B cell (primary cell): Measurements from ENCODE around the gene C2orf92. TPM values are rescaled to one million over a fixed set of nuclear protein-coding genes. Genes with fewer than 3 reads are reported as not detected.

Experiments used
- ATAC-seq: fragments of 200-7000 bp; cut with Tn5 transposase; one replicate; pipeline ENCODE4 v1.10.0; 2021; ENCODE audit warnings: low read depth, mild to moderate bottlenecking, moderate number of reproducible peaks, moderate library complexity
- CTCF ChIA-PET: fragments of 350-600 bp; sonication (Branson Sonifier 250); formaldehyde crosslinking; loops from one replicate; lab custom pipeline; 2021; ENCODE audit warnings: antibody characterized with exemption, inconsistent platforms; lab: Charles Lee
- POLR2A ChIA-PET: fragments of 350-600 bp; sonication (Branson Sonifier 250); formaldehyde crosslinking; loops from one replicate; lab custom pipeline; 2021; ENCODE audit warnings: antibody characterized with exemption; lab: Charles Lee
- DNase-seq: peaks from one replicate; pipeline ENCODE4 v3.0.0; 2013
- H2AFZ ChIP-seq: 2 replicates; pipeline ENCODE4 v1.6.1; 2012; ENCODE audit warnings: mild to moderate bottlenecking, low read depth, low read length; ENCODE audit not compliant: insufficient read depth, poor library complexity, severe bottlenecking
- H3K27ac ChIP-seq, 2 donors: 1 replicate in 1 of 2; 2 replicates in 1 of 2; pipeline ENCODE4 v1.5.1; 2012 to 2013; ENCODE audit warnings: low read length in 2 of 2, mild to moderate bottlenecking in 2 of 2, moderate library complexity in 1 of 2
- H3K27me3 ChIP-seq, 4 experiments: fragments of 200-600 bp in 1 of 4; sonication (generic) in 1 of 4; replicated peaks in 1 of 4; 1 replicate in 2 of 4; 2 replicates in 2 of 4; pipeline versions ENCODE4 v1.6.1 to v1.7.0; 2013 to 2016; ENCODE audit warnings: low read length in 3 of 4, mild to moderate bottlenecking in 2 of 4, mixed read lengths in 1 of 4, moderate library complexity in 1 of 4; ENCODE audit not compliant: insufficient read depth in 4 of 4, control insufficient read depth in 3 of 4; ENCODE audit errors: control extremely low read depth in 1 of 4
- H3K36me3 ChIP-seq, 2 experiments: replicated peaks in 1 of 2; 1 replicate in 1 of 2; 2 replicates in 1 of 2; pipeline versions ENCODE4 v1.6.1 to v1.7.1; 2013; ENCODE audit warnings: low read length in 1 of 2; ENCODE audit not compliant: insufficient read depth in 2 of 2, control insufficient read depth in 1 of 2; ENCODE audit errors: control extremely low read depth in 1 of 2, extremely low read depth in 1 of 2
- H3K4me1 ChIP-seq, 2 donors: fragments of 200-600 bp in 1 of 2; sonication (generic) in 1 of 2; 1 replicate in 1 of 2; 2 replicates in 1 of 2; pipeline versions ENCODE4 v1.5.1 to v1.6.1; 2013 to 2017; ENCODE audit warnings: low read length in 2 of 2; ENCODE audit not compliant: control insufficient read depth in 2 of 2, insufficient read depth in 2 of 2
- H3K4me2 ChIP-seq: replicated peaks from 2 replicates; pipeline ENCODE3; 2012; ENCODE audit warnings: mild to moderate bottlenecking, low read depth, low read length; ENCODE audit not compliant: poor library complexity, severe bottlenecking
- H3K4me3 ChIP-seq, 5 experiments: fragments of 200-600 bp in 1 of 5; sonication (generic) in 1 of 5; 1 replicate in 3 of 5; 2 replicates in 2 of 5; pipeline versions ENCODE4 v1.5.1 to v1.7.0; 2011 to 2016; ENCODE audit warnings: low read length in 4 of 5, mild to moderate bottlenecking in 4 of 5, low read depth in 2 of 5, control low read depth in 1 of 5, moderate library complexity in 1 of 5; ENCODE audit not compliant: insufficient read depth in 1 of 5; ENCODE audit errors: control extremely low read depth in 1 of 5, extremely low read depth in 1 of 5
- H3K79me2 ChIP-seq: fragments of 200-600 bp; sonication (generic); one replicate; pipeline ENCODE4 v1.6.0; 2016; ENCODE audit warnings: low read length; ENCODE audit not compliant: control insufficient read depth, insufficient read depth
- H3K9ac ChIP-seq: fragments of 200-600 bp; sonication (generic); 2 replicates; pipeline ENCODE4 v1.6.1; 2017; ENCODE audit warnings: mild to moderate bottlenecking, low read length, moderate library complexity
- H3K9me3 ChIP-seq, 3 donors: one replicate each; pipeline versions ENCODE4 v1.6.1 to v1.7.1; 2013; ENCODE audit warnings: low read length in 2 of 3; ENCODE audit not compliant: control insufficient read depth in 2 of 3, insufficient read depth in 1 of 3; ENCODE audit errors: control extremely low read depth in 1 of 3
- H4K20me1 ChIP-seq: 2 replicates; pipeline ENCODE4 v1.6.0; 2012; ENCODE audit warnings: mild to moderate bottlenecking, low read length; ENCODE audit not compliant: insufficient read depth, control insufficient read depth, poor library complexity, severe bottlenecking
- H3K27ac Mint-ChIP-seq: one replicate; pipeline ENCODE4 v1.8.0; 2021; ENCODE audit warnings: mixed read lengths
- H3K27me3 Mint-ChIP-seq: one replicate; pipeline ENCODE4 v1.8.0; 2021; ENCODE audit warnings: mixed read lengths
- H3K4me1 Mint-ChIP-seq: one replicate; pipeline ENCODE4 v1.8.0; 2021; ENCODE audit warnings: mixed read lengths
- H3K4me3 Mint-ChIP-seq: one replicate; pipeline ENCODE4 v1.8.0; 2021; ENCODE audit warnings: mixed read lengths
- H3K9me3 Mint-ChIP-seq: one replicate; pipeline ENCODE4 v1.8.0; 2022; ENCODE audit warnings: mixed read lengths; ENCODE audit not compliant: insufficient read depth
- EZH2 ChIP-seq: IDR thresholded peaks from 2 replicates; pipeline ENCODE4 v1.6.1; 2012; ENCODE audit warnings: borderline replicate concordance, low read depth, mild to moderate bottlenecking, moderate library complexity, low read length; ENCODE audit not compliant: insufficient read depth, poor library complexity, severe bottlenecking
- WGBS: methylation state at CpG from one replicate; pipeline ENCODE4 v1.1.5; 2013; ENCODE audit warnings: missing lambda C conversion rate; ENCODE audit not compliant: insufficient coverage; 5-methylcytosine and 5-hydroxymethylcytosine counted together
- intact Hi-C: fragments of 100-400 bp; cut with micrococcal nuclease; formaldehyde crosslinking; loops from one replicate; pipeline ENCODE4 v1.10.0; 2022
- polyA plus RNA-seq: library from polyadenylated mRNA; depleted of rRNA; stranded (reverse); fragments of >200 nt; gene quantifications from 2 replicates; pipeline ENCODE4 v1.2.3, GENCODE V29; 2012
- total RNA-seq, 2 donors: library from RNA; stranded (reverse); fragments of 120-200 nt in 1 of 2; gene quantifications; 1 replicate in 1 of 2; 2 replicates in 1 of 2; pipeline versions ENCODE4 v1.2.3 to v1.2.4, GENCODE V29; 2013 to 2022
- TF ChIP-seq, protein P1 (sequence below): fragments of 200-600 bp; IDR thresholded peaks from one replicate; pipeline ENCODE4 v1.8.0; 2022; ENCODE audit warnings: antibody characterized with exemption, mild to moderate bottlenecking

C2orf92 gene
- total and polyA plus RNA-seq, 2 donors (not counting 1 experiment from before 2014, with no cell fraction given), result 15.3 to 18.9 TPM

DNA sequence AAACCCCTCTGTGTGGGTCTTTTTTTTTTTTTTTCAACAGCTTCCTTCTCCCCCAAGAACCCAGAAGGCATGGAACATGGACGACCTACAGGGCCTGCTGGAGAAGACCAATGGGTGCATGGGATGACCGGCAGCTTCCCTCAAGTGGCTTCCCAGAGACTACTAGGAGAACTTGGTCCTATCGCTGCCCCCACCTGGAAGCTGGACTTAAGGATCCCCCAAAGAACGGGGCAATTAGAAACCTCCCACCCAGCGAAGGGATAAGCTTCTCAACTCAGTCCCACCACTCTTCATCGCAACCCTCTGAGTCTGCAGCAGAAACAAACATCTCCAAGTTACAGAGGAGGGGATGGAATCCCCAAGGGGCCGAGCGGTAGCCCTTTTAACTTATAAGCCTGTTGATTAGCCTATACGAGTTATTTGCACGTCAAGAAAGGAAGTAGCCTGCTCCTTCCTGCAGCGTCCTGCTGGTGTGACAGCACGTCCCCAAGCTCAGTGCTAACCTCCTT lies 7.1 kb upstream of the C2orf92 start:
- Mint-ChIP-seq H3K4me1 (peaks cover 33% of the 10 kb centered on the region), H3K4me3 (peak overlapping the region; percentile 94), H3K9me3 (no peaks in the 10 kb centered on the region), H3K27me3 (no peaks in the 10 kb centered on the region), H3K27ac (peak overlapping the region; percentile 91)
- Histone ChIP-seq H3K27ac (peak overlapping the region in 1 of 2 donors; percentile 88), H3K27me3 (no peaks in the 10 kb centered on the region), H3K4me3 (peak overlapping the region; percentile 66 to 85 (median 71)), H3K9me3 (no peaks in the 10 kb centered on the region), H3K4me2 (peak overlapping the region; percentile 81), H4K20me1 (peaks cover 38% of the 10 kb centered on the region), H2AFZ (no peak overlapping the region), H3K4me1 (peaks cover 23 to 31% of the 10 kb centered on the region in 2 donors), H3K36me3 (peaks cover 0 to 22% of the 10 kb centered on the region in 2 experiments), H3K79me2 (peaks cover 37% of the 10 kb centered on the region), H3K9ac (peak overlapping the region; percentile 78)
- WGBS, result 45% methylated on average over 7 of the region's 12 CpGs
- no peak for ATAC-seq
- ChIA-PET POLR2A (interaction anchor here (0.6 to 4.6 kb wide), 4 partner anchors 9 to 17 kb away, joined by 3 to 44 read pairs (median 8); partner anchors contain the start of gene COX5B), CTCF (interaction anchor here (1.3 to 6.2 kb wide), 6 partner anchors 11 to 72 kb away, joined by 4 to 53 read pairs (median 8); partner anchors contain the start of gene COX5B)
- no peak for DNase-seq
- intact Hi-C loops, result loop anchor here (5.0 to 10.0 kb wide), 3 partner anchors 548 to 1830 kb away; partner anchors contain the start of genes ANKRD36, CNNM4 and REV1
- TF ChIP-seq, protein P1, sequence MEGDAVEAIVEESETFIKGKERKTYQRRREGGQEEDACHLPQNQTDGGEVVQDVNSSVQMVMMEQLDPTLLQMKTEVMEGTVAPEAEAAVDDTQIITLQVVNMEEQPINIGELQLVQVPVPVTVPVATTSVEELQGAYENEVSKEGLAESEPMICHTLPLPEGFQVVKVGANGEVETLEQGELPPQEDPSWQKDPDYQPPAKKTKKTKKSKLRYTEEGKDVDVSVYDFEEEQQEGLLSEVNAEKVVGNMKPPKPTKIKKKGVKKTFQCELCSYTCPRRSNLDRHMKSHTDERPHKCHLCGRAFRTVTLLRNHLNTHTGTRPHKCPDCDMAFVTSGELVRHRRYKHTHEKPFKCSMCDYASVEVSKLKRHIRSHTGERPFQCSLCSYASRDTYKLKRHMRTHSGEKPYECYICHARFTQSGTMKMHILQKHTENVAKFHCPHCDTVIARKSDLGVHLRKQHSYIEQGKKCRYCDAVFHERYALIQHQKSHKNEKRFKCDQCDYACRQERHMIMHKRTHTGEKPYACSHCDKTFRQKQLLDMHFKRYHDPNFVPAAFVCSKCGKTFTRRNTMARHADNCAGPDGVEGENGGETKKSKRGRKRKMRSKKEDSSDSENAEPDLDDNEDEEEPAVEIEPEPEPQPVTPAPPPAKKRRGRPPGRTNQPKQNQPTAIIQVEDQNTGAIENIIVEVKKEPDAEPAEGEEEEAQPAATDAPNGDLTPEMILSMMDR, result no peak
- no peak for TF ChIP-seq EZH2
